GM19238 (cell line): ENCODE data around the gene IMMP2L.

Source experiments
- DNase-seq: peaks from one replicate; pipeline ENCODE4 v3.0.0; 2011; ENCODE audit warnings: low spot score; ENCODE audit not compliant: insufficient read length

Gene IMMP2L

DNA sequence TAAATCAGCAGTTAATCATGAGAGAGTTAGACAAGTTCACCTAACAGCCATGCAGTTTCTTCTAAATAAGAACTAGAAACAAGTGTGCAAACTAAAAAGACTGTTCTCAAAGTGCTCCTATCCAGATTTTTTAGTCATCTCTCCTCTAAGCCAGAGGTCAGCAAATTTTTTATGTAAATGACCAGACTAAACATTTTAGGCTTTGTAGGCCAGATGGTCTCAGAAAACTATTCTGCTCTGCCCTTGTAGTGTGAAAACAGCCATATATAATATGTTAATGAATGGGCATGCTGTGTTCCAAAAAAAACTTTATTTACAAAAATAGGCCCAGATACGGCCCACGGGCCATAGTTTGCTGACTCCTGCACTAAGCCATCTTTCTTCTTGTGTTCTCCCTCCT lies 734.4 kb downstream of the IMMP2L start:
- DNase-seq: no peak

DNA sequence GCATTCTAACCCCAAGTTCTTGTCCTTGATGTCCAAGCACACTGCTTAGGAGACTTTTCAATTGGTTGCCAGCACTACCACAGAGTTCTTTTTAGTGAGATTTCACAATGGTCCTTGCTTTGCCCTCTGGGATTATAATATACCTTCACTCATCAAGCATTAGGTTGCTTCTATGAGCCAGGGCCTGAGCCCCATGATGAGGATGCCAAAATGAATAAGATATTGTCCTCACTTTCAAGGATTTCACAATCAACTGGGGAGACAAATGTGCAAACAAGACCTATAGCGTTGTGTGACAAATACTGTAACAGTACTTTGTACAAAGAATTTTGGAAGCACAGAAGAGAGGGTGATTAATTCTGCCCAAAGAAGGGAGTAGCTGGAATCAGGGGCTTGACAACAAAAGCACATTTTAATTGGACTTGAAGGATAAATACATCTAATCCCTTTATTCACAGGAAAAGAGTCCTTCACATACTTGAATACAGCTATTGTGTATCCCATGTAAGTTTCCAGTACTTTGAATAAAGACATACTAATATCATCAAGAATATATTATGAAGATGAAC lies 734.9 kb downstream of the IMMP2L start:
- DNase-seq: no peak

DNA sequence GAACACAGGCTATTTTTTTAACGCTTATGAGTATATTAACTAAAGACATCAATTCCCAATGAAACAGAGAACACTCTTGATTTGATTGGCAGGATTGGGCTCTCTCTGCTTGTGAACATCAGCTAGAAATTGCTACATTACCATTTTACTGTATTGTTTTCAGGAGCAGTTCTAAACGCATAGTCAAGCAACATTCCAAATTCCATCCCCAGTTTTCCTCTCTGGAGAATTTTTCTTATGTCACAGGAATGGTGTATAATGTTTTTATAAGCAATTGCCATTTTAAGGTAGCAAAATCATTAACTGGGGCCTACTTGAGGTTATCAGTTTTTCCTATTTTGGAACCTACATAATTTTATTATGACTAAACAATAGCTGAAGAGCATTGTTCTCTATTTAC lies 748.3 kb downstream of the IMMP2L start:
- DNase-seq: no peak

DNA sequence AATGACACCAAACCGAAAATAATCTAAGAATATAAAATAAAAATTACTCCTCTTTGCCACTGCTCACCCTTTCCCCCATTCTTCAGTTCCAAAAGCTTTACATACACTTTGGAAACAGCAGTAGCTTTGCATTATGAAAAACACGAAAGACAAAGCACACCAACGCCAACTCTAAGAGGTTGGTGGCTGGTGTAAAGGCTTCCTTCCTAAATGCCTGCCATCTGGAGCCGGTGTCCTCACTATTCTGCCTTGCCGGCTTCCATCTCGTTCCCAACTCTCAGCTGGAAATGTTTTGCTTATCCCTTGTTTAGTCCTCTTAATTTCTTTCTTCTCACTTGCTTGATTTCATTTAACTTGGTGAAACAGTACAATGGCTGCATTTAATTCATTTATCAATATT lies 752.5 kb downstream of the IMMP2L start:
- DNase-seq: no peak

DNA sequence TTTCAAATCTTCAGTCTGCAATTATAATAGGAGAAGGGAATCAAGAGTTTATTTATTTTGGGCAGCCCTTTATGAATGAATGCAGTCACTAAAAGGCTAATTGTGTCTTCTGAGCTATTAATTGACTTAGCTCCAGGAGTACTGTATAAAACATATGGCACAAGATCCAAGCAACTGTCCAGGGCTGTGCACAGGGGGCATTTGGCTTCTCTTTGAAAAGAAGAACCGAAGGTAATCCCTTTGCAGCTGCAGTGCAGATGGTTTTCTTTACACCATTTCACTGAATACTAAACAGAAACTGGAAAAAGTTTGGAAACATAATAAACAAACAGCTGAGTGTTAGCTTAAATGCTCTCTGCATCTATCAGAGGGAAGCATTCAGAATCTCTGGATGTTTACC lies 753.9 kb downstream of the IMMP2L start:
- no peak for DNase-seq

DNA sequence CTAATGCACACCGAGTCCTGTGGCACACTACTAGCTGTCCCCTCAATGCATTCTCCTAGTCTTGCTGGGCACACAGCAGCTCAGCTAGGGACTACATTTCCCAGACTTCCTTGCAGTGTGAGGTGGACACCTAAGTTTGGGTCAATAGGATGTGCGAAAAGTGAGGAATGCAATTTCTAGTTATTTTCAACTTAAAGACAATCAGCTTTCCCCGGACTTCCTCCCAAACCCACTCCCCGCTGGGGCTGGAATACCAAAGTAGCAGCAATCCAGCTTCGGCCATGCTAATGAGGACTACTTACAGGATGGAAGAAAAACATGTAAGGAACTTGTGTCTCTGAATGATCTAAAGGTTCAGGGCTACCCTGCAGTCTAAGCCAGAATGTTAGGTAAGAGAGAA lies 757.8 kb downstream of the IMMP2L start:
- no peak for DNase-seq

DNA sequence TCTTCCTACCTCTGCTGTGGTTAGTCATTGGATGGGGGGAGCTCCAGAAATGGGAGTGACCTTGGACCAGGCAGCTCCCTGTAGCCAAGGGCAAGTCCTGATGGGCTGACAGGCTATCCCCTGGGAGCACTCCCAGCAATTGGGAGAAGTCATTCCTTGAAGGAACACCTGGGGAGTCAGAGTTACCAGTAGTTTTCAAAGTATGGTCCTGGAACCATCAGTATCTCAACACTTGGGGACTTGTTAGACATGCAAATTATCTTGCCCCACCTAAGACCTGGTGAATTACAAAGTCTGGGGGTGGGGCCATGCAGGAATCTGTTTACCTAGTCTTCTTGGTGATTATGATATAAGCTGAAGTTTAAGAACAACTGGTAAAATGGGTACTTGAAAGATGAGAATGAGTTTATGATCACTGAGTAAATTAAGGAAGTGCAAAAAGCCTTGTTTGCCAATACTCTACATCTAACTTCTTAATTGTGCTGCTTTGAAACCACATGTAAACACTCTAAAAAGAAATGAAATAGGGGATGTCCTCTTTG lies 758.6 kb downstream of the IMMP2L start:
- no peak for DNase-seq

DNA sequence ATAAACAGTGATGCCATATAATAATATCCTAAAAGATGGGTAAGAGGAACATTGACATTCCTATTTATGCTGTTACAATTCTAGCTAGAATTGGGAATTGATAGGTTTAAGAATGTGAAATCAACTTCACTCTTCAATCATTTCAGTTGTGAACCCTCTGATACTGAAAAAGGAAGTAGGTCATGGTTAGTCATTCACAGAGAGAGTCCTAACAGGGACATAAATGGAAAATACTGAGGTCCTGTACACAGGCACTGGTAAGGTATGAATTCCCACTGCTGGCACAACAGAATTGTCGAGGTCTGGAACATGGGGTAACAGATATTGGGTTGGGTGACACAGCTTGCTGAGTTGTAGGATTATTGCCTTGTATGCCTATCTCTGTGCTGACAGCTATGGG lies 760.8 kb downstream of the IMMP2L start:
- no peak for DNase-seq

DNA sequence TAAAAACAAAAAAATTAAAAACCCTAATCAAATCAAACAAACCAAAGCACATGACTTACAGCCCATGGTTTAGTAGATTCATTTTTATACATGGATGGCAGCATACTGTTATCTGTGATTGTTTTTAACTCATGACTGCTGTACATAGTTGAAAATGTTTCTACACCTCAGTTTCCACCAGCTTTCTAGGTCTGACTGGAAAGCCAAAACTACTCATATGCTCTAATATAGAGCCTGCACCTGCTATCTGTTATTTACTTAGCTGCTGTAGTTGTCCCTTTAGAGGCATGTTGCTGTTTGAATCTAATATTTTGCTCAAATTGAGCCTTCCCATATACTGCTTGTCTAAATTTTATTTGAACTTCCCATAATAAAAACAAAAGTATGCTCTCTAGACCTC lies 761.3 kb downstream of the IMMP2L start:
- DNase-seq: no peak

DNA sequence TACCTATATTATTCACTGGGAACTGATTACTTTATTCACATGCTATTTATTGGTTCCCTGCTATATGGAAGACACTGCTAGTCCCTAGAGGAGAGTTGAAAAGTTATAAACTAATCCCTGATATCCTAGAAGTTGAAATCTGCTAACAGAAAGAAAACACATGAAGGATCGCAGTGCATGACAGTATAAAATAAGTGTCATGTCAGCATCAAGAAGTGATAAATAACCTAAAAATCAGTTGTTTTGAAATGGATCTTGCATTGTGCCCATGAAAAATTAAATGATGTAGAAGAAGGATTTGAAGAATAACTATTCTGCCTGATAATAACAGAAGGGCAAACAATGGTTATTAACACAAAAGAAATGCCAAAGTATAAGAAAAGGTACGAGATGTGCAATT lies 764.6 kb downstream of the IMMP2L start:
- DNase-seq: no peak

DNA sequence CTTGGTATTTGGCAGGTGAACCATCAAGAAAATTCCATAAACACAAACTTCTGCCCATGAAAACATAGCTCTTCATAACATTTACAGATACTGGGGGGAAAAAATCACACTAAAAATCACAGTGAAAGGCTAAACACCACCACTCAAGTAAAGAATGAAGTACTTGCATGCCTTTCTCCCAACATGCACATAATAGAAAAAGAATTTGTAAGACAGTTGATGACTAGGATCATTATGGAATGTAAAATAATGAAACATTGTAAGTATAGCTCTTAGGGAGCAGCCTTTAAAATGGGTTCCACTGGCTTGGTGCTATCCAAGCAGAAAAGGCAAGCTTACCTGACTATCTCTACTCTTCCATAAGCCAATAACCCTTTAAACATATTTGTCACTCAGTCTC lies 771.3 kb downstream of the IMMP2L start:
- no peak for DNase-seq

DNA sequence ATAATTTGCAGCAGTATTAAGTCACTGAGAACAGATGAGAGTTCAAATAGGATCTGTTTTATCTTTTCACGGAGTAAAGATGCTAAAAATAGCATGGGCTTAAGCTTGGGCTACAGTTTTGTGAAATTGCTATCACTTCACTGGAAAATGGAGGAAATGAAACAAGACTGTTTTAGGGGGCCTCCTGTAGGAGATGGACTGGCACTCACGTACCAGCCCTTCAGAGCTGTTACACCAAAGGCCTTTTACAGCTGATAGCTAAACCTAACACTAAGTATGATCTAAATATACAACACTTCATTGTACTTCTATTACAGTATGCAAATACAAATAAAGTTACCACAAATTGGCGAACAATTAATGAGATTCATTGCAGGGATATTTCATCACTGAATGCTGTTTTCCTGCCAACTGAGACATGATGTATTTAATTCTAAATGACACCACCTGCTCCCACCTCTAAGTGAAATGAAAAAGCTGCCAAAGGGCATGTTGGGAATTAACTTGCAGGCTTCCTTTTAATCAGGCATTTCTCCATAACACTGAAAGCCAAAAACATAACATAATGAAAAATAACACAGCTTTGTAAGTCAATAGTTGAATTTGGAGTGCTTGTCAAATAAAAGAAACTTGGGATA lies 775.8 kb downstream of the IMMP2L start:
- no peak for DNase-seq

DNA sequence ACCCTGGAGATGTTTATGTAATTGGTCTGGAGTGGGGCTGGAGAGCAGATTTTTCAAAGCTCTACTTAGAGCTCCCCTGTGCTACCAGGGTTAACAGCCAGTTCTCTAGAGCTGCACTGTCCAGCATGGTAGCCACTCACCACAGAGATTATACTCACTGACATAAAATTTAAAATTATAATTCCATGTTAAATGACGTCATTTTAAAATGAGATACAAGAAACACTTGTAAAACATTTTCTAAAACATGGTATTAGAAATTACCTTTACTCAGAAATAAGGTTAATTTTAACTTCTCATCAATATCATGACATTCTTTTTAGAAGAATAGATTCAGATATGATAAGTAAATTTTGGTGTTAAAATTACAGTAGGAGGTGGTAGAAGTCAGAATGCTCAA lies 777.5 kb downstream of the IMMP2L start:
- DNase-seq: no peak

DNA sequence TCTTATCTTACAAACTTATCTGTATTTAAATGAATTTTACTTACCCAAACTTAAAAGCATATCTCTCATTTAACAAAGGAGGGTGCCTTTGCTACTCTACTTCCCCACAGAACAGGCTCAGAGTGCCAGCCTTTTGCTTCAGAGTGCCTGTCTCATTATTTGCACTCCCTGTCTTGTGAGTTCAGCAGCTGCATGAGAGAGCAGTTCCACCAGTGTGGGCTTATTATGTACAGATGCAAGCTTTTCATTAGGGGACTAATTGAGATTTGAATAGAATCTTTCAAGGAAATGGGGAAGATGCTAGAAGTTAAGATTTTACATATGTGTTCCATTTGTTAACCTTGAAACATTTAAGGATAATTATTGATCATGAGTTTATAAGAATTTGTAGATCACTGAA lies 781.6 kb downstream of the IMMP2L start:
- DNase-seq: no peak

DNA sequence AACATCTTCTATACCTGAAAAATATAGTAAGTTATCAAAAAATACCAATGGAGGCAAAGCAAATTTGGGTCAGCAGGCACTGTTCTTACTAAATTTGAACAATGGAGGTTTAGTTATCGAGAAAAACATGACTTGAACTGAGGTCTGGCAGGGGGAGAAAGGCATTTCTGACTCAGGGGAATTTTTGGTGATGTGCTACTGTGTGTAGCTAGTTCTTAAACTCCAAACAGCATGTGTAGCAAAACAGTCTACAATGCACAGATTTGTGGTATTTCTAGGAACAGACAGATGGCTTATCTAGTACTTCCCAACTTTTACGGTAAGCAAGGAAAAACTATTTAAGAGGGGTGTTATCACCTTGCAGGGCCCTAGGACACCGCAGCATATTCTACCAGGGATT lies 783.0 kb downstream of the IMMP2L start:
- DNase-seq: no peak

DNA sequence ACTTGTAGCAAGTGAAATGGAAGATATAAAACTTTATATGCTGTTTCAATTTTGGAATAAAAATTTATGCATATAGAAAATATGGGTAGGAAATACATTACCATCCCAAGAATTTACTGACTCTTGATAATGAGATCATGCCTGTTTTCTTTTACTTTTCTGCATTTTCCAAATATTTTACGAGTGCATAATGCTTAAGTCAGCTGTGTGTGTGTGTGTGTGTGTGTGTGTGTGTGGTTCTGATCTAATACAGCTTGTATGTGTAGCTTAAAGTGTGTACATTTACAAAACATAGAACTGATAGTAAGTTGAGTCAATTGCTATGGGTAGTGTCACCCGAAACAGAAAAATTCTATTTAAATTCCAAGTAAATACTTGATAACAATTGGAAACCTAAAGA lies 787.2 kb downstream of the IMMP2L start:
- DNase-seq: no peak

DNA sequence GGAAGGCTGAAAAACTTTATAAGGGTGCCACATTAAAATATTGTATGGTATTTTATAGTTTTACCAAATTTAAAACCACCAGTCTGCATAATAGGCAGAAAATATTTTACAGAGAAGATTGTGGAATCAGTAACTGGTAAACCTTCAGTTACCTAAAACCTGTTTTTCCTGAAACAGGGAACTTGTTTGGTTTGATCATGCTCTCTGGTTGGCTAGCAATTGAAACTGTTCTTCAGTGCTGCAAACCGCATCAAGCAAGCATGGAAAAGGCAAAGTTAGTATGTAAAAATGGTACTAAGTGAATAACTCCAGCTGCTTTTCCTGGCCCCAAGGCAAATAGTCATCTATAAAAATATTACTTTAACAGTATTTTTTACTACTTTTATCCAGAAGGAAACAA lies 788.2 kb downstream of the IMMP2L start:
- DNase-seq: no peak

DNA sequence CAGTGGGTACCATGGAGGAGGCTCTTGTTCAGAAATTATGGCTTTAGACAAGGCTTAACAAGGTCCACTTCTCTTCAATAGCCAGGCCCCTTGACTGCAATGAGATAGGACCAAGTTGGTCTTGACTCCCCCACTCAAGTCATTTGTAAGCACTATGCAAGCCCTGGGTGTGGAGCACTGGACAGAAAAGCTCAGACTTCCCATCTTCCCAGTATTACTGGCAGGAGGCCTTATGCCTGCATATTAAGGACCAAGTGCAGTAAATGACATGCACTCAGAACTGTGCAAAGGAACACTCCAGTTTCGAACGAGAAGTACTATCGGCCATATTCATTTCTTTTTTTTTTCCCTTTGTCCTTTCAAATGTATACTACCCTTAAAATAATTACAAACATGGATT lies 789.7 kb downstream of the IMMP2L start:
- no peak for DNase-seq

DNA sequence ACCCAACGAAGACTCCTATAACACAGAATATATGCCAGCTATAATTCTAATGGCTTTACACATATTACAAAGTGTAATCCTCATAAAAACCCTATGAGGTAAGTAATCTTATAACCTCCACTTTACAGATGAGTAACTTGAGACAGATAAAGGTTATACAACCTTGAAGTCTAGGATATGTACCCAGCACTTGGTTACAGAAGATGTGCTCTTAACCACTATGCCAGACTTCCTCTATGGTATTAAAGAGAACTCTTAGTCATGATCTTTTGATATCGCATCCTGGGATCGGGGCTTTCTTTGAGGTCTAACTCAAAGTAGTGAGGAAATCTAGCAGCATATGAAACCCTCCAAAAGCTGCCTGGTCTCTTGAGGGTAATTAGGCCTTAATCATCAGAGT lies 790.6 kb downstream of the IMMP2L start:
- no peak for DNase-seq

DNA sequence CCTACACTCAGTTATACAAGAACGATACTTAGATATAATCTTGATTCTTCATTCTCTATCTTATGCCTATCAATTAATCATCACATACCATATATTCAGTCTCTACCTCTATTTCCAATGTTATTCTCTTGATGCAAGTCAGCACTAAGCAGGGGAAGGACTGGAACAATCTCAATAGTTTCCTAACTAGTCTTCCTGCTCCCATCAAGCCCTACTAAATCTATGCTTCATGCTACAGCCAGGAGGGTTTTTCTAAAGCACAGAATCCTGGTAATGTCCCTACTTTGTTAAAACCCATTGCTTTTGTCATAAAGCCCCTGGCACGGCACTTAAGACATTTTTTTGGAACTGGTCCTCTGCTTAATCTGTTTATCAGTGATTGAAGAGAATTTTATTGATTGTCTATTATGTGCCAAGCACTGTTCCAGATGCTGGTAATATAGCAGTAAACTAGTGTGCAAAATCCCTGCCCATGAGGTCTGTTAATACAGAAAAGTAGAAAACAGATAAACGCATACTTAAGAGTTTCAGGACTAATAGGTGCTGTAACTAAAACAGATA lies 794.7 kb downstream of the IMMP2L start:
- no peak for DNase-seq

DNA sequence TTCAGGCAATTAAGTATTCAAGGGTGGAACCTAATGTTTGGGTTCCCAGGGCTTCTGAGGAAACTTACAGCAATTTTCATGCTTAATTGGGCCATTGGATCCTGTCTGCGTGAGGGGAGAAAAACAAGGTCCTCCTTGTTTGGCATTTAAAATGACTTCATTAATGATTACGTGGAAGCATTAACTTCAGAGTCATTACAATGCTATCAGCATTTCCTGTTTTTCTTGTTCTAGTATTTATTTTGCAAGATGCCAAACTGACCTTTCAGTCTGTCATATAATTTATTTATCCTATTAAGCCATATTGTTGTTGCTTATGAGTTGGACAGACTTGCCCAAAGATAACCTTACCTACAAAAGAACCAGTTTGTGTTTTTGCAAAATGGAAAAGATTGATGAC lies 795.4 kb downstream of the IMMP2L start:
- no peak for DNase-seq

DNA sequence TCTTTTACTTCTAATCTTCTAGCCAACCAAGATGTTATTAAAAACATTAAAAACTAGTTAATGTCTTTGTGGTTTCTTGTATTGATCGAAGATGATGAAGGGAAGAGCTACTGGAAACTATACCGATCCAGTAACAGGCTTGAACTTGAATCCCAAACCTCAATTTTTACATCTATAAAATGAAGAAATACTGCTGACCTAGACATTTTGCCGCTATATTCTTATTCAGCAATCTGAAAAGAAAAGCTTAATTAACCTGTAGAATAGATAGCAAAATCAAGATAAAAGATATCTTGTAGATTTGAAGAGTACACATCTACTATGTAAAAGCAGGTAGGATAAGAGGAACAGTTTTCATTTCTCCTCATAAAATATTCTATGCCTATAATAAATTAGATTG lies 797.4 kb downstream of the IMMP2L start:
- no peak for DNase-seq

DNA sequence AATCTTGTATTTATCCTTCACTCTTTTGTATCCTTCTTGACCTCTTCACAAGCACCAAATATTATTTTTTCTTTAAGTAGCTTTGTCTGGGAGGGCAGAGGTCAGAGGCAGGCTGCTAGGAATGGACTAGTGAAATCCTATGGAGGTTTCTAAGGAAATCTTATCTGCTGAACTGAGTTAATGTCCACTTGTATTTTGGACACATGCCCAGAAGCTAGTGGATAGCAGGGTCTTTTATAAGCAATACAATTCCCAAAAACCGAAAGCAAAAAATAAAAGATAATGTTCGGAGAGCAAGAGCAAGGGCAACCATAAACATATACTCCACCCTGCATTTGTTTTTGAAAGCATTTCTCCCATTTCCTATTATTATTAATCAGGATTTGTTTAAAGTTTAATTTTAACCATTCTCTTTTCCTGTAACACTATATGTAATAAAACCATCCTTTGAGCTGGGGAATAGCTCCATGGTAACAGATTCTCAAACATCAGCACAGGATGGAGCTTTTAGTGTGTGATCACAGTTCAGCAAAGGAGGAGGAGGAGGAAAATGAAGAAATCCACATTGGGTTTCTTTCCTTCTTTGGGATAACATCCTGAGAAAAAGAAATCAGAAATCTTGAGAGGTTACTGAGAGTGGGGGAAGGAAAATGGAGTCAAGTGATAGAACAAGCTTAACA lies 799.6 kb downstream of the IMMP2L start:
- DNase-seq: no peak
